HG03469 (cell line): Measurements from ENCODE around the gene AMMECR1.
A peak's percentile ranks its signal among the peaks of the same experiment; 100 is the strongest.
"Not testable (repeated sequence)": the region's sequence is repeated elsewhere in the genome, so short reads cannot be mapped to it uniquely, and the experiment has no call there.

ENCODE experiments used
- ATAC-seq: cut with Tn5 transposase; IDR thresholded peaks from one replicate; pipeline ENCODE4 v1.9.1; 2021; ENCODE audit warnings: mild to moderate bottlenecking, moderate library complexity, moderate number of reproducible peaks; ENCODE audit not compliant: unreplicated experiment

The AMMECR1 gene

DNA sequence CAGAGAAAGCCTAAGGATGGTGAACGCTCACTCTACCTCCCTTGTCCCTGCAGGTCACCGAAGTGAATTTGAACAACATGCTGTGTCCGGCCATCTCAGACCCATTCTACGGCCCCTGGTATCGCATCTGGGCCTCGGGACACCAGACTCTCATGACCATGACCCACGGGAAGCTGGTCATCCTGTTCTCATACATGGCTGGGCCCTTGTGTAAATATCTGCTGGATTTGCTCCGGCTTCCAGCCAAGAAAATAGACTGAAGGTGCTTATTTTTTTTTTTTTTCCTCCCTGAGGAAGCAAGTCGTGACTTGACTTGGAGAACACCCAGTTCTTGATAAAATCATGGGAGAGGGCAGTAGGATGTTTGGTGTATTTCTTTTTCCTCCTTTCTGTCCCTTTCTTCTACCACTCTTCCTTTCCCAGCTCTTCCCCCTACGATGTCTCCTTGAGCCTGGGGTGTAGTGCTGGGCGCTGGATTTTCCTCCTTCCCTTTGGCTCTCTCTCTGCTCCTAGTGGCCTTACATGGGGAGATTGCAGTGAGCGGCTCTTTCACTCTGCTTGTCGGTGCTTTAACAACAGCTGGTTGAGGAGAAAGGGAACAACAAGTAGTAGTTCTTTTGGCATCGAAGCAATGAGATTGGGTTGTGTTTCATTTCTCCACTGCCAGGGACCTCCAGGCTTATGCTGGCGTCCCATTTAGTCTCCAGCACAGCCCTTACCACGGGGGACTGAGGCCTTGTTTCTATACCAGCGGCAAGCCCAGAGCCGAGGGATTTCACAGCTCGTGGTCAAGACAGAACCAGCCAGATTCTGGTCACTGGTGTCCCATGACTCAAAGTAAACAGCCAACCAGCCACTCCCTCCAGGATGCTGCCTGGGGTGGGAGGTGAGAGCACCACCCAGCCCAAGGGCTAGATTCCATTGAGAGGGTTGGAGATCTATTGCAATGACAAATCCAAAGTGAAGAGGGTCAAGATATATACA, 144.4 kb downstream of the AMMECR1 start:
- no peak for ATAC-seq

DNA sequence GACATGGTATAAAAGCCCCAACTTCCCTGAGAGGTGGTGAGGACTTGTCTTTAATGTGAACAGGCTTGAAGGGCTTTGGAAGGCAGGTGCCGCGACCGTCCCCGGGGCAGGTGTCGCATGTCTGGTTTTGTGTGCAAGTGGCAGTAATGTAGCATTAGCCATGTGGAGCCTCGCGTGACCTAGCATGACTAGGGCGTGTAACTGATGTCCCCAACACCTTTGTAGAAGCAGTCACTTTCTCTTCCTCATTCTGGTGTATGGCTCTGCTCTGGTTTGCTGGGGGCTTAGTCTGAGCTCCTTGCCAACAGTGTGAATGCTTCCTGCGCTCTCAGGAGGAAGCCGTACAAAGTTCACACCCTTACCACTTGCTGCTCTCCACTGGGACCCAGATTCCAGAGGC, 145.7 kb downstream of the AMMECR1 start:
- ATAC-seq = peak; percentile 97

DNA sequence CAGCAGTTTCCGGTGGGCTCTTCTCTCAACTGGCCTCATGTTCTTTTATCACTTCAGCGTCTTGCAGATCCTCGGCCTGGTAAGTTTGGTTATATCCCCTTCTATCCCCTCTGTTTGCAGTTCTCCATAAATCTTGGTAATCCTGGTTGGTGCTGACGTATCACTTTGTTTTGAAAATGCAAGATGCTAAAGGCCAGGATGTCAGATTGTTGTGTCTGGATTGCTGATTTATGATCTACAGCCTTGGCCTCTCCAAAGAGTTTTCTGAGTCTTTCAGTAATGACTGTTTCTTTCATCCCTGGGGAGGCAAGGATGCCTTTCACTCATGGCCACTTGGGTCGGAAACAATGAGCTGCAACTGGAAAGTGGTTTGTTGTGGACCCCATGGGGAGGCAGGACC, 146.4 kb downstream of the AMMECR1 start:
- ATAC-seq = no peak

DNA sequence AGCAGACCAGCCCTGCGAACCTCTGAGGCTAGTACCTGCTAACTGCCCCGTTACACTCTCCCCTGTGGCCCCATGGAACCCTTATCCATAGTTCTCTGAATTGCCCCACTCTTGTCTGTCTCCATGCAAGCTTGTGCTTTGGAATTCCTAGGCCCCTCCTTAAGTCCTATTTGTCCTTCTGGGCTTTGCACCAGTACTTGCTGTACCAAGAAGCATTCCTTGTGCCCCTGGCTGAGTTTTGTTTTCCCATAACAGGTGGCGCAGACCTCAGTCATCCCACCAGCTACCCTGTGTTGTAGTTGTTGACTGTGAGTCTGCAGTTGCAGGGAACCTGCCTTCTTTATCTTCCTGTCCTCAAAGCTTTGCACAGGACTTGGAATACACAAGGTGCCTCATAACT, 147.9 kb downstream of the AMMECR1 start:
- ATAC-seq = no peak

DNA sequence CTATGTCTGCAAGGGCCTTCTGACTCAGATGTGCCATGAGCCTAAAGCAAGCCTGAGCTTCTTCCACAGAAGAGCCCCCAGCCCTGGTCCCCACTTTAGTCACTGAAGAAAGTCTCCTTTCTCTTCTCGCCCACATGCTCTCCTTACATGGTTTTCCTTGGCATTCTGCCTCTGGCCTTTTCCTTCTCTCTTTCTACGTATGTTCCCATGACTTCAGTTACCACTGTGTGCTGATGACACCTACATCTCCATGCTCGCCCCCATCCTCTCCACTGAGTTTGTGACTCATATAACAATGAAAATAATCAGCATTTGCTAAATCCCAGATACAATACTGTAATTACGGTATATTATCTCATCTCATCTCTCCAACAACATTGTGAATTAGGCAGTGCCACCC, 149.3 kb downstream of the AMMECR1 start:
- no peak for ATAC-seq

DNA sequence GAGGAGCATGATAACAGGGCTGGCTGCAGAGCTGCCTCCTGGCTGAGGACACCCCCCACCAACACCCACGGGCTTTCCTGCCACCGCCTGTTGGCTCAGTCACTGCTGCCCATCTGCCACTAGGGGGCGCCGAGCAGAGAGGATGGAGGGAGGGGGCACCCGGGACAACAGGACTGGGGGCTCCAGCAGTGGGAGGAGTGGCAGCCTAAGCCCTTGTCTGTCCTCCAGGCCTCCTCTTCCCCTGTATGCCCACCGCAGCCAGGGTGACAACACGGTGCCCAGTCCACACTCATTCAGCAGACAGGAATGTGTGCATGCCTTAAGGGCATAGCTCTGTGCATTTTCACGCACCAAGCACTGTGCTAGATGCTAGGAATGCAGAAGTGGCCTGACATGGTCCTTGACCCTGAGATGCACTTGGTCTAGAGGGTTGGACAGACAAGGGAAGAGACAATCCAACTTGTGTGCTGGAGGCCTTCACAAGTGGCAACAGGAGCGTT, 149.9 kb downstream of the AMMECR1 start:
- ATAC-seq = no peak

DNA sequence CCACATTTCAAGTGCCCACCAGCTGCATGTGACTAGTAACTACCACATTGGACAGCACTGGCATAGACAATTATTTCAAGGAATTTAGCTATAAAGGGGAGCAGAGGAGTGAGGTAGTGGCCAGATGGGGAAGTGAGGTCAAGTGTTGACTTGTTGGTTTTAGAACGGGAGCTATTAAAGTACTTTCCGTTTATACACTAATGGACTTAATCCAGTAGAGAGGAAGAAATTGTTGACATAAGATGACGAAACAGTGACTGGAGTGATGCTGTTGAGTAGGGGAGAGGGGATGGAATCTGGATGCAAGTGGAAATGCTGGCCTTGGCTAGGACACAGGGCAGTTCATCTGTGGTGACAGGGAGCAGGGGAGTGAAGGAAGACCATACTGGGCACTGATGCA, 154.4 kb downstream of the AMMECR1 start:
- no peak for ATAC-seq

DNA sequence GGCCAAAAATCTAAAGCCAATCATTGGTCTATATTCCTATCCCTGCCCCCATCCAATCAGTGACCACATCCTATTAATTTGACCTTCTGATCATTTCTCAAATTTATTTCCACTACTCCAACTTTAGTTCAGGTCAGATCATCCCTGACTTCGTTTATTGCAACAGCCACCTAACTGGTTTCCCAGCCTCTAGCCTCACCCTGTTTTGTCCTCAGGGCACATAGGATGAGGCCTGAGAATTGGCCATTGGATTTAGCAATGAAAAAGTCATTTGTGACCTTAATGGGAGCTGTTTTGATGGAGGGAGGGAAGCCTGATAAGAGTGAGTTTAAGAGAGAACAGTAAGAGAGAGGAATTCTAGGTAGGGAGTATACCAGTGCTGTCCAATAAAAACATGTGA, 155.0 kb downstream of the AMMECR1 start:
- no peak for ATAC-seq

DNA sequence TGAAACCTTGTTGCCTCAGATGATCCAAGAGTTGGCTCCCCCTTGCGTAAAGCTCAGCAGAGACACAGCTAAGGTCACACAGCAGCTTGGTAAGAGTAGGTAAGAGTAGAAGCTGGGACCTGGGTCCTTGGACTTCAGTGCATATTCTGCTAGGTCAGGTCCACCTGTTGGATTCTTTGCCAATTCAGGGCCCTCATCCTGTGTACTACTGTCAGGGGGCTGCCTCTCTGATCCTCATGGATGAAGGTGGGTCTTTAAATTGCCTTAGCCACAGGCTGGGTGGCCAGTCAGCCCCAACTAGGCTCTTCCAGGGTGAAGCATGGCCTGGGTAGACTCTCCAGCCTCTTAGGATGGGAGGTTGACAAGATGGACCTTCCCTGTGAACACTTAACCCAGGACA, 155.8 kb downstream of the AMMECR1 start:
- ATAC-seq = no peak

DNA sequence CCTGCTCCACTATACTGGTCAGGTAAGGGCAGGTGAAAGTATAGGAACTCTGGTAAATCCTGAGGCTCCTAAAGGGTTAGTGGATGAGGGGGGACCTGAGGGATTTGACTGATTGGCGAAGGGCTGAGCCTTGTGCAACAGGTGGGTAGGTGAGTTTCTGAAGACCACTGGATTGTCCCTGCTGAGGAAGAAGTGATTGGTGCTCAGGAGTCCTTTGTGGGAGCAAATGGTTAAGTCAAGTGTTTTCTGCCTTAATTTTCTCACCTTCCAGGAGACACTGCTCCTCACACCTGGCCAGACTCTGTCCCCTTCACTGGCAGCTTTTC, 156.6 kb downstream of the AMMECR1 start:
- ATAC-seq = no peak

DNA sequence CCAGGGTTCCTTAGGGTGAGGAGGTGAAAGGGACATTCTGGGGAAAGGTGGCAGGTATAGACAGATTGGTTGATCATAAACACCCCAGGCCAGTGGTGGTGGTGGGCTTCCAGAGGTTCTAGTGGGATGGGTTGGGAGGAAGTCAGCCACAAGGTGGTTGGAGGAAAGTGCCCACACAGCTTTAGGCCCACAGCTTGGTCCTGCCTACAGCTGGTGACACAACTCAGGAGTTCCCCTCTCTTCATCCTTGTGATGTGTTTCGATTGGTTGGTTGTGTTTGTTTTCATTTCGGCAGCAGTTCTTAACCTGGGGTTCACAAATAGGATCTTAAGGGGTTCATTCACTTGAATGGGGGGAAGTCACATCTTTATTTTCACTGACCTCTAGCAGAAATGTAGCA, 158.0 kb downstream of the AMMECR1 start:
- ATAC-seq = no peak

DNA sequence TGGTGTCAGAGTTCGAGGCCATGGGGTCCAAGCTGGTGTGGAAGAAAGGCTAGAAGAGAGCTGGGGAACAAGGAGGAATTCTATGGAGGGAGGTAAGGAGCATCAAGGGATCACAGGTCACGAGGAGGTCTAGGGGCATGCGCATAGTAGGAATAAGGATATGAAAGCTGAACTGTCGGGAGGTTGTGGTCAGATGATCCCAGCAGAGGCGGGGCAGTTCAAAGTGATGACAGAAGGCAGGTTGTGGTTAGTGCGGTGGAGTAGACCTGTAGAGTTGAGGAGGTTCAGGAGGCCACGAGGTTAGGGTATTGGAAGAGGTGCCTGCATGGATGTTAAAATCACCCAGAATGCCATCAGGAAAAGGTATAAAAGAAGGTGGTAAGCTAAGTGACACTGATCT, 158.7 kb downstream of the AMMECR1 start:
- ATAC-seq = no peak

DNA sequence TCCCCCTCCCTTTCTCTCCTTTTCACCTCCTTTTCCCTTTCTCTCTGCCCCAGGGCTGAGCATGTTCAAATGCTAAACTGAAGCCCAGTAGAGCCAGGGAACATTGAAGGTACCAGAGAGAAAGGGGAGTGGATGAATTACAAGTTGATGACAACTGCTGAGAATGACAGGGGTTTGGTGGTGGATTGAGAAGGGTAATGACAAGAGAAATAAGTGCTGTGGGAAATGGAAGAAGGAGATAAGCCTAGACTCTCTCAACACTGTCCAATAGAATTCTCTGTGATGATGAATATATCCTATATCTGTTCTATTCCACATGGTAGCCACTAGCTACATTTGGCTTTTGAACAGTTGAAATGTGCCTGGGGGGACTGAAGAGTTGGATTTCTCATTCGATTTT, 160.4 kb downstream of the AMMECR1 start:
- ATAC-seq = no peak

DNA sequence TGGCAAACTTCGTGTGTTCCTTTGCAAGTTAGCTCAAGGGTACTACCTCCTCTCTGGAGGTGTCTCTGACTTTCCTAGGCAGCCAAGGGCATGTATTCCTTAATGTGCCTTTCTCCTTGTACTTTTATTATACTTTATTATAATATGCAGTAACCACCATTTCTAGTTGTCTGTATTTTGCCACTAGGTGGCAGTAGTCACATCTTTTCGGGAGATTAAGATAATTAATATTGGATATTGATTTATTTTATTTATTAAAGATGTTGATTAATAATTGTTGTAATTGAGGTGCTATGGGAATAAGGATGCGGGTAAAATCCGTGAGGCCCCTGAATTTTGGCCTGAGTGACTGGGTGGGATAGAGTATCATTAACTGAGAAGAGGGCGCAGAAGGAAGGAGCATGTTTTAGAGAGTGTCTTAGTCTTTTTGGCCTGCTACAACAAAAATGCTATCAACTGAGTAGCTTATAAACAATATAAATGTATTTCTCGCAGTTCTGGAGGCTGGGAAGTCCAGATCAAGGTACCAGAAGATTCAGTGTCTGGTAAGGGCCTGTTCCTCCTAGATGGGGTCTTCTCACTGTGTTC, 161.6 kb downstream of the AMMECR1 start:
- ATAC-seq = no peak

DNA sequence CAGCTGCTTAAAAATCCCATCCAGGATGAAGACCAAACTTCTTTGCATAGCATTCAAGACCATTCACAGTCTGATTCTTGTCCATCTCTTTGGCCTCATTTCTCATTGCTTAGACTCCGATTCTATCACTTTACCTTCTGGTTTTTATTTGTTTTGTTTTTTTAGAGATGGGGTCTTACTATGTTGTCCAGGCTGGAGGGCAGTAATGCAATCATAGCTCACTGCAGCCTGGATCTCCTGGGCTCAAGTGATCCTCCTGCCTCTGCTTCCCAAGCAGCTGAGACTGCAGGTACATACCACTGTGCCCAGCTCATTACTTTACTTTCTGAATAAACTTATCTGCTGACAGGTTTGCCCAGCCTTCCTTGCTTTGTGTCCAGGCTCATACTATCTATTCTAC, 162.1 kb downstream of the AMMECR1 start:
- ATAC-seq = no peak

DNA sequence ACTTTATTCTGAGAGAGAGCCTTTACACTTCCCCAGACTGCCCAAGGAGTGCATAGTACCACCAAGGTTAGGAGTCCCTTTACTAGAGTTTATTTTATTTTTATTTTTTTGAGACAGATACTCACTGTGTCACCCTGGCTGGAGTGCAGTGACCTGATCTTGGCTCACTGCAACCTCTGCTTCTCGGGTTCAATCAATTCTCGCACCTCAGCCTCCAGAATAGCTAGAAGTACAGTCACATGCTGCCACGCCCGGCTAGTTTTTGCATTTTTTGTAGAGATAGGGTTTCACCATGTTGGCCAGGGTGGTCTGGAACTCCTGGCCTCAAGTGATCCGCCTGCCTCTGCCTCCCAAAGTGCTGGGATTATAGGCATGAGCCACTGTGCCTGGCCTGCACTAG, 163.6 kb downstream of the AMMECR1 start:
- not testable (repeated sequence) for ATAC-seq

DNA sequence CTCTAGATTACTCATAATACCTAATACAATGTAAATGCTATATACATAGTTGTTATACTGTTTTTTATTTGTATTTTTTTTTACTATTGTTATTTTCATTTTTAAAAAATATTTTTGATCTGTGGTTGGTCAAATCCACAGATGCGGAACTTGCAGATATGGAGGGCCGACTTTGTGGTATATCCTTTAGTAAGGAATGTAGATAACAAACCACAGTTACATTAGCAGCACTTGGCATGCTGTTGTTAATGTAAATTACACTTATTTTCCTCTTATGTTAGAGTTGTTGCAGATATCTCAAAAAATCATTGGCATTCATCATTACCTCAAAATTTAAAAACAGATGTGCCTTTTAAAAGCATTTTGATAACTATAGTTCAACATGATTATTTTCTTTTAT, 164.0 kb downstream of the AMMECR1 start:
- no peak for ATAC-seq

DNA sequence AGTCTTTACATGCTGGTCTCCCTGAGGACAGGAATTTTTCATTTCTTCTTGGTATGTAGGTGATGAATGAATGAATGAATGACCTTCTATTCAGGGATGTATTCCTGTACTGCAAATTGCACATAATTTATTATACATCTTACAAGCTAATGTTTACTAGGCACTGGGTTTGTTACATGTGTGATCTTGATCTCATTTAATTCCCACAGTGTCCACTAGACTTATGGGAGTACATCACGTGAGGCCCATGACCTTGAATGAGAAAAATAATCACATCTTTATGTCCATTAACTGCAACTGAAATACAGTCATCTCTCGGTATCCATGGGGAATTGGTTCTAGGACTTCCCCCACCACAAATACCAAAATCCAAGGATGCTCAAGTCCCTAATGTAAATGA, 164.6 kb downstream of the AMMECR1 start:
- no peak for ATAC-seq

DNA sequence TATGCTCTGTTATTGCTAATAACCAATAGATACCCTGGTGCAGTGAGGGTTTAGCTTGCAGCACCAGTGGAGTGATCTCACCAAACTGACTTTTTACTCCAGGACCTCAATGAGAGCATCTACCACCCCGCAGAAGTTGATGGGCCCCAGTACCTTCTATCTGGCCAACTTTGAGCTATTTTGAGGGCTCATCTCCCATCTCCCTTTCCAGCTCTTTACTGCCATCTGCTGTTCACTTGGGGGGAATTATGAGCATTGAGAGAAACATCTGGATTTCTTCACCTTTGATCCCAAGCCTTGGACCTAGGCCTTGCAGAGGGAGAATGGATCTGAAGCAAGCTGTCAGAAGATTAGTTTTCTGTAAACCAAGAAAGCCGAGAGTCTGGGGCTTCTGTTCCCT, 171.4 kb downstream of the AMMECR1 start:
- no peak for ATAC-seq

DNA sequence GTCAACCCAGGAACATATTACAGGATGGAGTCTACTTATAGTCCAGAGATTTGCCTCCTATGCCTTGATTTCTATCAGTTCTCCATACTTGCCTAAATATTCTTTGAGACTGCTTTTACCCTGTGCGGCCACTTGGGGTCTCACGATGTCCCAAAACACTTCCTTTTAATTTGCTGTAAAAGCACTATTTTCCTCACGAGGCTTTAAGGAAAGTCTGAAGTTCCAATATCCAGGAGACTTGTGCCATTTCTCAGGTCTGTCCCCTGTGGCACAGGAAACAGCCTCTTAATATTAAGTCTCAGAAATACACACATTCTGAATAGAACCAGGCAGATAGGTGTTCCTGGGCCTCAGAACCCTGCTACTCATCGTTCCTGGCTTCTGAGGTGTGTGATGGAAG, 172.0 kb downstream of the AMMECR1 start:
- peak; percentile 48 for ATAC-seq

DNA sequence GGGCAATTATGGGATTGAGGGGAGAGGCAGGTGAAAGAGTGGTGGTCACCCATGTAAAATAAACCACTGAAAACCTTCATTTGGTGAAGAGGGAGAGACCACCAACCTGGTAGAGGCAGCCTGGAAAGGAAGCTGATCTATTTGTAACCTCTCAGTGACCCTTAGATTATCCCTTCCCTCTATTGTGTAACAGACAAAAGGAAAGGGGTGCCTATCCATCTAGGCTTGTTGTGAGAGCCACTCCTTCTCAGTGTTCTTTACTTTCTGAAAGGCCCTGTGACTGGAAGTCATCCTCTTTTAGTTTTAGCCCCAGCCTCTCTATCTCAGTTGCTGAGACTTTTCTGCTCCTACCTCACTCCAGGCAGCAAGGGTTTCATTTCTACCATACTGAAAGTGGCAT, 172.6 kb downstream of the AMMECR1 start:
- ATAC-seq = no peak
